GM11168 (cell line): ENCODE results near the gene NSFL1C.

Experiments used
- in situ Hi-C: fragments of 300-500 bp; cut with MboI; formaldehyde crosslinking; loops from one replicate; pipeline ENCODE4 v1.12.0; 2022; ENCODE audit warnings: low sequenced_read_pairs; ENCODE audit not compliant: unreplicated experiment

Gene NSFL1C

DNA sequence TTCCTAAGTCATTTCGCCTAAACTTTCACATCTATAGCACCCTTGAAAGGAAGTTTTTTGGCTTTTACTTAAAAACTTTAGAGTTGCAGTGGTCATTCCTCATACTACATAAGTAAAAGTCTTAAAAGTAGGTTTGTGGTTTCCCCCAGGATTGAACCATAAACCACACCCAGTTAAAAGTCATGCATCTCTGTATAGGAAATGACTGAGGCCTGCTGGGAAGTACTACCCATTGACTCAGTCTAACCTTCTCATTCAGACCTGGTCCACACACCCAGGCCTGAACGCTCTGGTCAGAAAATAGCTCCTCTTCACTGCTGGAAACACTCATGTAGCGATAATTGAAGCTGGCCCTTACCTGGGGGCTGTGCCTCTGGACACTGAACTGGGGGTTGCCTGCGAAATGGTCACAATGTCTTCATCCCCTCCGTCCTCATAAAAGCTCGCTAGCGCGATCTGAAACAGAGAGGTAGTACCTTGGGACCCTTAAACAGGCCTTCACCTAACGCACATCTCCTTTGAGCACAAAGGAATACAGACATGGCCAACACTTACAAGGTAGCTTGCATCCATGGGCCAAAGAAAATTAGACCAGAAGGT, 2.6 kb downstream of the NSFL1C start:
- in situ Hi-C loops: no loop called here

DNA sequence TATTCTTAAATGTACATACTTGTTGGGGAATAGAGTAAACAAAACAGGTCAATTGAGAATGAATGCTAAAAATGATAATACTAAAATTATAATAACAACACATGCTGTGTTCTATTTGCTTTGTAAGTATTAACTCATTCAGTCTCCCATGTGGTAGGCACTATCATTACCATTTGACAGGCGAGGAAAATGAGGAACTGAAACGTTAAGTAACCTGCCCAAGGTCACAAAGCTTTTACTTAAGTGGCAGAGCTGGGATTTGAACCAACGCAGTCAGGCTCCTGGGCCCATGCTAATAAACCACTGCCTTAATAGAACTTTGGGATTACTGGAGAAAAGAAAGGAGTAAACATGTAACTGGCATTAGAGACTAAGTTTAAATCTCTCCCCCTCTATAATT, 3.8 kb downstream of the NSFL1C start:
- in situ Hi-C loops: no loop called here

DNA sequence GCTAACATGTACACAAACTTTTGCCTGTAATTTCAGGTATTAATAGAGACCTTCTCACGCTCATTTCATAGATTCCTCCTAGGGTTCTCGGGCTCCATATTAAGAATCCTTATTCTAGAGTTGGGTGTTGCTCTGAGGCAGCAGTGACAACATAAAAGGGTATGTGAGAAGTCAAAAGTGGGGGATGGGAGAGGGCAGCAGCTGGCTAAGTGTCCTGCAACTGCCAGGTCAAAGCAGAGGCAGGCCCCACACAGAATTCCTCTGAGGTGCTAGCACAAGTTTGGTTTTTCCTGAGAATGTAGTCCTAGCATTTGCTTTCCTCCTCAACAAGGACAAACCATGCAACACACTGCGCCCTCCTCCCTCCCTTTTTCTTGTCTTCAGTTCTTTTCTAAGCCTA, 4.6 kb downstream of the NSFL1C start:
- in situ Hi-C loops: no loop called here

DNA sequence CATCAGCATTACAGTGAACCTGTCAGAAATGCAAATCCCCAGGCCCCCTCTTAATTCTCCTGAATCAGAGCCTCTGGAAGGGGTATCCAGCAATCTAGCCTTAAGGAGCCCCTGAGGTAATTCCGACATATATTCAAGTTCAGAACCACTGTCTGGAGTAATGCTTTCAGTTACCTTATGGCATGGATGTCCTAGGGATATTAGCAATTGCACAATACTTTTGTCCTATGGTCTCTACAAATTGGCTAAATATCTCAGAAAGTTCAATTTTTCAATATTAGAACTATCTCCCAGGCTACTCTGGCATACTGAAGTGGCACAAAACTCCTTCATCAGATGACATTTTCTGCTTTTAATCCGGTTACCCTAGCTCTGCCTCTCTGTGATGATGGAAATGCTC, 6.4 kb downstream of the NSFL1C start:
- in situ Hi-C loops: no loop called here

DNA sequence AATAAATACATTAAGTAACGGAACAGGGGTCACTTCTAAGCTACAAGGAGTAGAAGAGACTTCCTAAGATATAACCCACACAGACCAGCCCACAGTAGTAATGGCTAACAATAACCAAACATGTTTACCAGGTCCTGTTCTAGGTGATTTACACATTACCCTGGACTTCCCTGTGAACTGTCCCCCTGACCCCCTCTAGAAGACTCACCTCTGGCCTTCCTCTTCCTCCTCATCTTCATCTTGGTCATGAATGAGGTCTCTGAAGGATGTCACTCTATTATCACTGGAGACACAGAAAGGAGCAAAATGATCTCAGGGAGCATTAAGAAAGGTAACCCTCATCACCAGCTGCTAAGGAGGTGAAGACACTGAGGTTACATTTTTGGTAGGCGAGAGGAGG, 8.7 kb downstream of the NSFL1C start:
- in situ Hi-C loops: no loop called here

DNA sequence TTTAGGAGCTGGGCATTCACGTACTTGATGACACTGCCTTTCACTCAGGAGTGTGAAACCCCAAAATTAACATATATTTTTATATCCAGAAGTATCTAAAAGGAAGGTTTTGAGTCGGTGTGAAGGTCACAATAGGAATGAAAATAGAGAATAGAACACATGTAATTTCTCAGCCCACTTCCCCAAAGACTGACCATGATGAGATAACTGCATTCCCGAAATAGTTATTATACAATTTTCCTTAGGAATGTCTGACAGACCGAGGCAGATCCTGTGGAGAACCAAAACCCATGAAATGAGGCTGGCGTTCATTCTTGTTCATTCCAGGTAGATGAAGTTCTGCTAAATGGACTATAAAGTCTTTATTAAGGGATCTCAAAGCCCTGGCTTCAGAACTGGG, 10.3 kb downstream of the NSFL1C start:
- in situ Hi-C loops: no loop called here

DNA sequence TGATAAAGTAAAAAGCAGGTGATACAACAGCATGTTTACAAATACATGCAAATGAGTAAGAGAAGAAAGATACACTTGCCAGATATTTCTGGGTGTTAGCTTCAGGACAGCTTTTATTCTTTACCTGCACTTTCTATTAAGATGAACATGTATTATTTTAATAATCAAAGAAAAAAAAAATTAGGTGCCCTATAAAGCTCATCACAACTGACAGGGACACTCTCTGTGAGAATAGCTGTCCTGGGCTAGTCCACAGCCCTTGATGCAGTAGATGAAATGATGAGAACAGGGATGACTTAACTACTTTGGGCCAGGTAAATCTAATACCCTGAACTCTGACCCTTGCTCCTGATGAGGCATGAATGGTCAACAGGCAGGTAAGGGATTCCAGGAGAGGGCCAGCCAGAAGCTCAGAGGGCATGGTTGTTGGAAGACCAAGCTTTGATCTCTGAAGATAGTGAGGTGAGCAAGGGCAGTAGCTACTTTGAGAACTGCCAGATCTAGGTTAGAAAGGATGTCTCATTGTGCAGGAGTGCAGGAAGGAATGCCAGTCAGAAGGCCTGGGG, 15.6 kb downstream of the NSFL1C start:
- in situ Hi-C loops: no loop called here

DNA sequence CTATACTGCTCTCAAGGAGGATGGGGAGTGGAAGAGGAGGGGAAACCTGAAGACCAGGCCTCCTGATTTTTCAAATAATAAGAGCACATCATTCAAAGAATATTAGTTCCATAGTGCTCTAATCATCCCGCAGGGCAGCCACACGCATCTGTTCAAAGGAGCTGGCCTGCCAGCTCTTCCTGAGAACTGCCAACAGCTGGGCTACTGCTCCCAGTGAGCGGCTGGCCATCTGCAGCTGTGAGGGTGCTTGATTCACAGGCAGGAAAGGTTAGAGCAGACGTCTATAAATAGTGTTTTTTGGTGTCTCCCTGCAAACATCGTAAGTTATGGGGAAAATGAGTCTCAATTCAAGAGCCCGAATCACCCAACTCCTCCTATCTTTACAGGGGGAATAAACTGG, 17.3 kb downstream of the NSFL1C start:
- in situ Hi-C loops: no loop called here

DNA sequence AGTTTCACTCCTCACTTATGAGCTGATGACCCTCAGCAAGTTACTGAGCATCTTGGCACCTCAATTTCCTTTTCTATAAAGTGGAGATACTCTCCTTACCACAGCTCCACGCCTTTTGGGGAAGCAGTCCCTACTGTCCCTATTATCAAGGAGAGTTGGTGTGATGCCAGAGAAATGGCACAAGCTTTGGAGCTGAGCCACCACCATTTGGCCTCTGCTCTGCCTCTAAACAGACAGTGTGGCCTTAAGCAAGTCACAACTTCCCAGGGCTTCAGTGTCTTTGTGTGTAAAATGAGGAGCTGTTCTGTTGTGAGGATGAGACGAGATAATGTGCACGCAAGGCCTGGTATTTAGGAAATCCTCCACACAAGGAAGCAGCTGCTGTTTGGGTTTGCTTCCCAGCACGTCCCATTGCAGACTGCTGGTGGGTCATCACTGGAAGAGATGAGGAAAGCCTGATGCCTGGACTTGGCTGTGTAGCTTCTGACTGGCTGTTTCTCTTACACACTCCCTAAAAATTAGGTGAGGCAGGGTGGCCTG, 18.5 kb downstream of the NSFL1C start:
- in situ Hi-C loops: no loop called here

DNA sequence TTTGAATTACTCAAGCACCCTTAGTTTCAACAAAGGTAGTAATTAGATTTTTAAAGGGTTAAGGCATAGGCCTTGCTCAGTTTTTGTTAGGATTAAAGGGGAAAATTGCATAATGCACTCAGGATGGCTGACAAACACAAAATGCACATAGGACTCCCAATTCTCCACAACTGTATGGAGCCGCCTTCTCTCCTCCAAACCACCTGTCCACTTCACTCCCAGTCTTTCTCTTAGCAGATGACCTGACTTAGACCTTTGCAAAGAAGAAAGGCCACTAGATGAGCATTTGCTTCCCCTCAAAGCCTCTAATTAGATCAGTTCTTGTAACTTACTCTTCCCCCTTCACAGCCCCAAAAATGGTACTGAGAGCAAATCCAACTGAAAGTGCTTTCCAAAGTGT, 20.1 kb downstream of the NSFL1C start:
- in situ Hi-C loops: no loop called here

DNA sequence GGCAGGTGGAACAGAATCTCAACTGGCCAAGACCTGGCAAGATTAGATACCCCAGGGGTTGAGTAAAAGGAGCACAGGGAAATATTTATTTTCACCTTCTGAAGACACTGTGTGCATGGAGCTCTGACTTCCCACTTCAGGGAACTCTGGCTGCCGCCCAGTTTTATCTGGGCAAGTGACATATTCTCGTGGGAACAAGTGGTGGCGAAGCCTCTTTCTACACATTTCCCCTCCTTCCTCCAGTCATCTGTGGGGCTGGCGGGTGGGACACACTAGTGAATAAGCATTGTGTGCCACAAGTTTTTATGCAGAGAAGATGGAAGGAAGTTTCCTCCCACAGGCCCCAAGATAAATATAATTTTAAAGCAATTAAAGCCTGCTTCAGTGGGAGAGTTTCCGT, 23.6 kb downstream of the NSFL1C start:
- in situ Hi-C loops: no loop called here

DNA sequence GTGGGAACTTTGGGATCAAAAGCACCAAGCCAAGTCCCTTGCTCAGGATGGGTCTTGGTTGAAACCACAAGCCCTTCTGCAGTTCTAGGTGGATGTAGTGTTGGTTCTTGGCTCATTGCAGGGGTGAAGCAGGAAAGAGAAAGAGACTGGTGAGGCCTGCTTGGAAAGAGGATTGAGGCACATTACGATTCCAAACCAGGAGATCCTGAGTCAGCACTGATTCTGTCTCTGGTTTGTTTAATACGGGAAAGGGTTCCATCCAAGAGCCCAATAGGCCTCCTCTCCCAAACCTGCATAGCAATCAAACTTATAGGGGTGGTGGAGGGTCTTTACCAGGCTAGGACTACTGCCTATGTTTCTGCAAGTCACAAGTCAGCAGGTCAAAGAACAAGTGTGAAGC, 24.3 kb downstream of the NSFL1C start:
- in situ Hi-C loops: no loop called here

DNA sequence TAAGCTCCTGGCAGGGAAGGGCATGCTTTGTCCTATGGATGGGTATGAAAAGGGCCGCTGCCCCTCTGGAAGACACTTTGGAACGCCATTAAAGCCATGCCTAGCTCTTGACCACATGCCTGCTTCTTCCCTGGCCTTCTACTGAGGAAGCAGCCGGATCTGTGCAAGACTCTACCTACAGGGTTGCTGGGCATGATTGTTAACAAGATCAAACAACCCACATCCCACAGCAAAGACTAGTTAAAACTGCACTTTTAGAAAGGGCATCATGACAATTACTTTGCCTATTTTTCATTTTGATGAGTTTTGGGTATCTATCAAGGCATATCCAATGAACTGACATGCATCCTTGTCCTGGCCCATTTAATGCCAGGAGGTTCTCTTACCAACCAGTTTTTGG, 25.5 kb downstream of the NSFL1C start:
- in situ Hi-C loops: no loop called here

DNA sequence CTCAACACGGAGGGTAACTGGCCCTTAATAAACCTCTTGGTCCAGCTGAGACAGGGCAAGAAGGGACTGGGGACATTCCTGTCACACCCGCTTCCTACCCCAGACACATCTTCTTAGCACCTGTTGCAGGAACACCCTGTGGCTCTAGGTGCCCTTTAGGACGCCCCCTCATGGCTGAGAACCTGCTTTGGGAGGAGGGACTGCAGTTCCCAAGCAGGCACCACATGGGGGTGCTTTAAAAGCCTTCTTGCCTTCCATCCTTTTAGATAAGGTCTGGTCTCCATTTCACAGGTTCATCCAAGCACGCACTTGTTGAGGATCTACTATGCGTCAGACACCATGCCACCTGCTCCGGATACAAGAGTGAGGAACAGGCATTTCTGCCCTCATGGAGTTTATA, 26.6 kb downstream of the NSFL1C start:
- in situ Hi-C loops: no loop called here

DNA sequence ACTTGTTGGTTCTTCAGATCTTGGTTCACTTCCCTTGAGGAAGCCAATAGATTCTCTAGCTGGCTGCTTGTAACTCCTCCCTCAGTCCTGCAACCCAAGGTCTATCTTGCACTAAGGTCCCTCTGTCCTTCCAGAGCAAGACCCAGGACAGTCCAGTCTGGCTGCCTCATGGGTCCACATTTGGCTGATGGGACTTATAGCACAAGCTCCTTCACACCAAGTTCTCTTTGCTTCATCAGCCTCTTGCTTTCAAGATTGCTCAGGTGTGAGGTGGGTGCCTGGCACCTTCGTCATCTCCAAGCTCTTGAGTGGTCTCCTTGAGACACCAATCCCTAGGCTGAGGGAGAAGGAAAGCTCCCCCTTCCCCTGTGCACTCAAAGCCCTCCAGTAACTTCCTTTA, 28.3 kb downstream of the NSFL1C start:
- in situ Hi-C loops: no loop called here

DNA sequence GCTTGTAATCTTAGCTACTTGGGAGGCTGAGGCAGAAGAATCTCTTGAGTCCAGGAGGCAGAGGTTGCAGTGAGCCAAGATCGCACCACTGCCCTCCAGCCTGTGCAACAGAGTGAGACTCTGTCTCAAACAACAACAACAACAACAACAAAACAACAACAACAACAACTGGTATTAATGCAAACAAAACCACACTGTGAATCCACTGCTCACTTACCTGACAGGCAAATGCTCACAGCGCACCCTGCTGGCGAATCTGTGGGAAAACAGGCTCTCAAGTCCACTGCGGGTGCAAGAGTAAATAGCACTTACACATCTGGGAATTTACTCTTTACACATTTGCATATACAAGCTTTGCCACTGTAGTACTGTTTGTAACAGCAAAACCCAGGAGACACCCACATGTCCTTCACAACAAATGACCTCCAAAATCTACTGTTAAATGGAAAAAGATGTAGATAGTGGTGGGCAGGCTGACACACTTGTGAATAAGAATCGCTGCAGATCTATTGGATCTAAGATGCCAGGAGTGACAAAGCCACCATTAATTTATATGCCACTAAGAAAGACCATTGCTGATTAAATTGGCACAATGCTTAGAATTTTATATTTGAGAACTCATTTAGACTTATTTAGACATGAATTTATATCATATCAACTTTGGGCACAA, 29.3 kb downstream of the NSFL1C start:
- in situ Hi-C loops: no loop called here

DNA sequence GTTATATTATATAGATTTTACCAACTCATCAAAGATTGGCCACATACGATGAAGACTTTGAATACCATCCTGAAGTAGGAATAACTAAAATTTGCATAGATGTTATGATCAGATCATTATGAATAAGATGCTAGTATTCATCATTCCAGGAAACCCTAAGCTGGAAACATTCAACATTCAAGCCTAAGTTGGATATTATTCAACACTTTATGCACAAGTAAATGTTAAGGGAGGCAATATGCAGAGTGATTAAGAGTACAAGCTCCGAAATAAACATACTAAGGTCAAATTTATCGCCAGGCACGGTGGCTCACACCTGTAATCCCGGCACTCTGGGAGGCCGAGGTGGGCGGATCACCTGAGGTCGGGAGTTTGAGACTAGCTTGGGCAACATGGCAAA, 30.4 kb downstream of the NSFL1C start:
- in situ Hi-C loops: no loop called here

DNA sequence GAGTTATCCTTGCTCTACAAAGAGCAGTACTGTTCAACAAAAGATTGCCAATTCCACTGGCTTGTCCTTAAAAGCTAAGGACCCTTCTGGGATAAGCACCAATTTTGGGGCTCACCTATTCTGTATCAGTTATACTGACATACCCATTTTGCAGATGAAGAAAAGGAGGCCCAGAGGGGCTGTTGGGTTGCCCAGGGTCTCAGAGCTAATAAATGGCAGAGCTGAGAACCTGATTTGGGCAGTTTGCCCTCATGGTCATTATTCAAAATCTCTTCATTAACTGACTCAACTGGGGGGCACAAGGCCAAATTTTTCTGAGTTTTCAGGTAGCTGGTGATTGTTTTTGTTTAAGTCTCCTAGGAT, 31.3 kb downstream of the NSFL1C start:
- in situ Hi-C loops: no loop called here

DNA sequence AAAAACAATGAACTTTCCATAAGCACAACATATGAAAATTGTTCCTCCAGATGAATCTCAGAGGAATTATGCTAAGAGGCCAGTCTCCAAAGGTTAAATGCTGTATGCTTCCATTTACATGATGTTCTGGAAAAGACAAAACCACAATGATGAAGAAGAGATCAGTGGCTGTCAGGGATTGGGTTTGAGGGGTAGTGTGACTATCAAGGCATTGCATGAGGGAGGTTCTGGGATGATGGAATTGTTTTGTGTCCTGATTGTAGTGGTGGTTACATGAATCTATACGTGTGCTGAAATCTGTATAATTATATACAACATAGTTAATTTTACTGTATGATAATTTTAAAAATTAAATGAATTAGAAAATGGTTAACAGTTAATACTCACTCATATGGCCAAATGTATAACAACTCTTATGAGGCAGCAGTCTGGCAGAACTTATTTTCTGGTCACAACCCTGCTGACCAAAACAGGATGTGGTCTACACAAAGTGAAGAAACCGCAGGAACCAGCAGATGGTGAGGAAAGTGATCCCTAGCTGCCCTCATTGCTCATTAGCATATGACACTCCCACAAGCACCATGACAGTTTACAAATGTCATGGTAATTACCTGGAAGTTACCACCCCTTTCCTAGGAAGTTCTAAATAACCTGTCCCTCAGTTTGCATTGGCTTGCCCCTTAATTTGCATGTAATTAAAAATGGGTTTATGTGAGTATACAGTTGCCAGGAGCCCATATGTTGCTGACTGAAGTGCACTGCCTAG, 31.9 kb downstream of the NSFL1C start:
- in situ Hi-C loops: loop anchor here (5.0 kb wide), 1 partner anchor 122 kb away; no protein-coding TSS in a partner anchor

DNA sequence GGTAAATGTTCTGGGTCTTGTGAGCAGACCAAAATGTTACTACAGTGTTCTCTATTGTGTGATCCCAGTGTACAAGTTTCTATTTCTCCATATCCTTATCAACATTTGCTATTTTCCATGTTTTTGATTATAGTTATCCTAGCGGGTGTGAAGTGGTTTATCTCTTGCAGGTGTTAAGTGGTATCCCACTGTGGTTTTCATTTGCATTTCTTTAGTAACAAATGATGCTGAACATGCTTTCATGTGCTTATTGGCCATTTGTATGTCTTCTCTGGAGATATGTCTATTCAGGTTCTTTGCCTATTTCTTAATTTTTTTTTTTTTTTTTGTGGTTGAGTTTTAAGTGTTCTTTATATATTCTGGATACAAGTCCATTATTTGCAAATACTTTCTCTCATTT, 35.5 kb downstream of the NSFL1C start:
- in situ Hi-C loops: loop anchor here (5.0 kb wide), 1 partner anchor 119 kb away; no protein-coding TSS in a partner anchor

DNA sequence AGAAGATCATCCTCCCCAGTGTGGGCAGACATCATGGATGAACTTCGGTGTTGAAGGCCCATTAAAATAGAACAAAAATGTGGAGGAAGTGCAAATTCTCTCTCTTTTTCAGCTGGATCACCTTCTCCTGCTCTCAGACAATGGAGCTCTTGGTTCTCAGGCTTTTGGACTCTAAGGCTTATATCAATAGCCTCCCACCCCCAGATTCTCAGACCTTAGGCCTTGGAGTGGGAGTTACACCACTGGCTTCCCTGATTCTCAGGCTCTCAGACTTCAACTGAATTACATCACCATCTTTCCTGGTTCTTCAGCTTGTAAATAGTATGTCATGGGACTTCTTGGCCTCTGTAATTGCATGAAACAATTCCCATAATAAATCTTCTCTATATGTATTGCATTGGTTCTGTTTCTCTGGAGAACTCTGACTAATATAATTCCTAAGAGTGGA, 36.6 kb downstream of the NSFL1C start:
- in situ Hi-C loops: loop anchor here (5.0 kb wide), 1 partner anchor 118 kb away; no protein-coding TSS in a partner anchor
